HG03442 (cell line): ENCODE measurements around the gene CRTAC1.
A peak's percentile ranks its signal among the peaks of the same experiment; 100 is the strongest.

Experiments used
- ATAC-seq: cut with Tn5 transposase; IDR thresholded peaks from one replicate; pipeline ENCODE4 v1.9.1; 2021; ENCODE audit warnings: mild to moderate bottlenecking, moderate library complexity; ENCODE audit not compliant: unreplicated experiment

CRTAC1 gene

GRCh38 chr10:97925308-97925938 is 105.0 kb downstream of the CRTAC1 start:
- ATAC-seq, result no peak

- no peak for ATAC-seq
Measured at GRCh38 chr10:97924678-97925077, 105.7 kb downstream of the CRTAC1 start.

GRCh38 chr10:97923476-97923875 is 106.9 kb downstream of the CRTAC1 start:
- no peak for ATAC-seq

GRCh38 chr10:97923057-97923456 is 107.4 kb downstream of the CRTAC1 start:
- ATAC-seq, result no peak

- ATAC-seq, result no peak
Measured at GRCh38 chr10:97922022-97922758, 108.2 kb downstream of the CRTAC1 start.

GRCh38 chr10:97921581-97922021 is 108.8 kb downstream of the CRTAC1 start:
- no peak for ATAC-seq

- no peak for ATAC-seq
Measured at GRCh38 chr10:97920865-97921264, 109.6 kb downstream of the CRTAC1 start.

GRCh38 chr10:97919012-97919411 is 111.4 kb downstream of the CRTAC1 start:
- ATAC-seq, result no peak

GRCh38 chr10:97916586-97916985 is 113.8 kb downstream of the CRTAC1 start:
- no peak for ATAC-seq

- ATAC-seq, result no peak
Measured at GRCh38 chr10:97915346-97916131, 114.9 kb downstream of the CRTAC1 start.

- peak; percentile 72 for ATAC-seq
Measured at GRCh38 chr10:97914837-97915211, 115.6 kb downstream of the CRTAC1 start.

GRCh38 chr10:97914171-97914836 is 116.1 kb downstream of the CRTAC1 start:
- no peak for ATAC-seq

GRCh38 chr10:97913614-97914013 is 116.8 kb downstream of the CRTAC1 start:
- ATAC-seq, result no peak

- no peak for ATAC-seq
Measured at GRCh38 chr10:97913193-97913592, 117.2 kb downstream of the CRTAC1 start.

GRCh38 chr10:97911217-97911616 is 119.2 kb downstream of the CRTAC1 start:
- no peak for ATAC-seq

GRCh38 chr10:97910661-97911060 is 119.8 kb downstream of the CRTAC1 start:
- no peak for ATAC-seq

- ATAC-seq, result no peak
Measured at GRCh38 chr10:97907830-97908229, 122.6 kb downstream of the CRTAC1 start.

GRCh38 chr10:97907211-97907610 is 123.2 kb downstream of the CRTAC1 start:
- no peak for ATAC-seq

- no peak for ATAC-seq
Measured at GRCh38 chr10:97905276-97905675, 125.1 kb downstream of the CRTAC1 start.

- ATAC-seq, result no peak
Measured at GRCh38 chr10:97904576-97904975, 125.8 kb downstream of the CRTAC1 start.

GRCh38 chr10:97904018-97904381 is 126.4 kb downstream of the CRTAC1 start:
- ATAC-seq, result no peak
